Measurements from ENCODE around the gene S100A3. TPM values are rescaled to one million over a fixed set of nuclear protein-coding genes. Genes with fewer than 3 reads are reported as not detected.
A peak's percentile ranks its signal among the peaks of the same experiment; 100 is the strongest.

Gene S100A3
- total RNA-seq, 1 donor from 2014 or later, result not detected

DNA sequence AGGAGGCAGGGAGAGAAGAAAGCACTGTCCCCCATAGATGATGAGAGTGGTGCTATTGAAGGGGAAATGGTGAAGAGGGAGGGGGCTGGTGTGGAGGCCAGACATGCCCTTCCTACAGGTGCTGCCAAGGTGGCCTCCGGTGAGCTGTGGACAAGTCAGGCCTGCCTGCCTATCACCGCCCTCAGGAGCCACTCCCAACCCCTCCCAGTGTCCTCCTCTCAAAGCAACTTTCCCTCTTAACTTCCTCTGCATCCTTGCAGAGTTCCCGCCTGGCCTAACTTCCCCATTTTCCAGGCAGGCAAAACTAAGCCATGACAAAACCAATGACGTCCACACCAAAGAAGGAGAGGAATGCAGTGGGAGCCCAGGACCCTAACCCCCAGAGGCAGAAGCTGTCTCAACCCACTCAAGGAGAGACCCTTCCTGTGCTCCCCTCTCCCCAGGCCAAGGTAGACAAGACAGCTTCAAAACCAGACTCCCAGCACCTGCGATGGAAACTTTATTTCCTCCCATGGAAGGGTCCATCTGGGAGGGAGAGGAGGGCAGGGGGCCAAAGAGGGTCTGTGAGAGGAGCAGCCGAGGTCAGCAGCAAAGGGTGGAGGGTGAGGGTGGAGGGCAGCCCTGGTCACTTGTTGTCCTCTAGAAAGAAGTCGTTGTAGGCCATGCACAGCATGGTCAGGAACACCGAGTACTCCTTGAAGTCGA is 12.2 kb downstream of the S100A3 start:
- Mint-ChIP-seq H3K36me3 (ENCODE audit: low read depth) (no peaks in the 10 kb centered on the region), H3K9me3 (no peaks in the 10 kb centered on the region), H3K27ac (ENCODE audit: unreplicated experiment) (no peak overlapping the region), H3K4me3 (no peak overlapping the region), H3K4me1 (peaks cover 27% of the 10 kb centered on the region), H3K27me3 (ENCODE audit: low read depth) (no peaks in the 10 kb centered on the region)
- no peak for DNase-seq (ENCODE audit: low read depth, low spot score)
- TF ChIP-seq, protein P1, sequence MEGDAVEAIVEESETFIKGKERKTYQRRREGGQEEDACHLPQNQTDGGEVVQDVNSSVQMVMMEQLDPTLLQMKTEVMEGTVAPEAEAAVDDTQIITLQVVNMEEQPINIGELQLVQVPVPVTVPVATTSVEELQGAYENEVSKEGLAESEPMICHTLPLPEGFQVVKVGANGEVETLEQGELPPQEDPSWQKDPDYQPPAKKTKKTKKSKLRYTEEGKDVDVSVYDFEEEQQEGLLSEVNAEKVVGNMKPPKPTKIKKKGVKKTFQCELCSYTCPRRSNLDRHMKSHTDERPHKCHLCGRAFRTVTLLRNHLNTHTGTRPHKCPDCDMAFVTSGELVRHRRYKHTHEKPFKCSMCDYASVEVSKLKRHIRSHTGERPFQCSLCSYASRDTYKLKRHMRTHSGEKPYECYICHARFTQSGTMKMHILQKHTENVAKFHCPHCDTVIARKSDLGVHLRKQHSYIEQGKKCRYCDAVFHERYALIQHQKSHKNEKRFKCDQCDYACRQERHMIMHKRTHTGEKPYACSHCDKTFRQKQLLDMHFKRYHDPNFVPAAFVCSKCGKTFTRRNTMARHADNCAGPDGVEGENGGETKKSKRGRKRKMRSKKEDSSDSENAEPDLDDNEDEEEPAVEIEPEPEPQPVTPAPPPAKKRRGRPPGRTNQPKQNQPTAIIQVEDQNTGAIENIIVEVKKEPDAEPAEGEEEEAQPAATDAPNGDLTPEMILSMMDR (conservative IDR thresholded peaks at IDR 0.05), result no peak

DNA sequence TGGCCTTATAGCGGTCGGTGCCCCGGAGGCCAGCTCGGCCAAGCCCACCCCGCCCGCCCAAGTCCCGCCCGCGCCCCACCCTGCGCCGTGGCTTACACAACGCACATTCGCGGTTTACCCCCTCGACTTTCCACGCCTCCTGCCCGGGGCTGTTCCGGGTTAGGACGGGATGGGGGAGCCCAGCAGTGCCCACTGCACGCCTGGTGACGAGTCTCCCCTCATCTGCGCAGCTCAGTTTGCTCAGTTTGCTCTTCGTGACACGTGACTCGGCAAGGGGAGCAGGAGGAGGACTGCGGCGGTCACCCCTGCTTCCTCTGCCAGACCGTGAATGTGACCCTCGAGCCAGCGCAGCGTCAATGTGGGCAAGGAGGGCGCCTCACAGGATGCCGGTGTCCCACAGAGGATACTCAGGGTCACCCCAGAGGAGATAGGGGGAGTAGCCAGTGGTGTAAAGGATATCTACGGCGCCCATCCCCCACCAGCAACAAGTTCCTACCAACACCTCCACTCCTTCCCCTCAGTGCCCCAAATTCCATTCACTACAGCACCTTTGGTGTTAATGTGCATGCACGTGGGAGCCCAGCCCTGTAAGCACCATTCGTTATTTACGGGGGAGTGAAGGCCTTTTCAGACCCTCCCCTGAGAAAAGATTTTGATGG is 12.9 kb downstream of the S100A3 start:
- Mint-ChIP-seq H3K4me1 (peaks cover 27% of the 10 kb centered on the region), H3K9me3 (no peaks in the 10 kb centered on the region), H3K27ac (ENCODE audit: unreplicated experiment) (no peak overlapping the region), H3K27me3 (ENCODE audit: low read depth) (no peaks in the 10 kb centered on the region), H3K36me3 (ENCODE audit: low read depth) (no peaks in the 10 kb centered on the region), H3K4me3 (no peak overlapping the region)
- no peak for DNase-seq (ENCODE audit: low read depth, low spot score)
- TF ChIP-seq, protein P1 (conservative IDR thresholded peaks at IDR 0.05), result no peak

DNA sequence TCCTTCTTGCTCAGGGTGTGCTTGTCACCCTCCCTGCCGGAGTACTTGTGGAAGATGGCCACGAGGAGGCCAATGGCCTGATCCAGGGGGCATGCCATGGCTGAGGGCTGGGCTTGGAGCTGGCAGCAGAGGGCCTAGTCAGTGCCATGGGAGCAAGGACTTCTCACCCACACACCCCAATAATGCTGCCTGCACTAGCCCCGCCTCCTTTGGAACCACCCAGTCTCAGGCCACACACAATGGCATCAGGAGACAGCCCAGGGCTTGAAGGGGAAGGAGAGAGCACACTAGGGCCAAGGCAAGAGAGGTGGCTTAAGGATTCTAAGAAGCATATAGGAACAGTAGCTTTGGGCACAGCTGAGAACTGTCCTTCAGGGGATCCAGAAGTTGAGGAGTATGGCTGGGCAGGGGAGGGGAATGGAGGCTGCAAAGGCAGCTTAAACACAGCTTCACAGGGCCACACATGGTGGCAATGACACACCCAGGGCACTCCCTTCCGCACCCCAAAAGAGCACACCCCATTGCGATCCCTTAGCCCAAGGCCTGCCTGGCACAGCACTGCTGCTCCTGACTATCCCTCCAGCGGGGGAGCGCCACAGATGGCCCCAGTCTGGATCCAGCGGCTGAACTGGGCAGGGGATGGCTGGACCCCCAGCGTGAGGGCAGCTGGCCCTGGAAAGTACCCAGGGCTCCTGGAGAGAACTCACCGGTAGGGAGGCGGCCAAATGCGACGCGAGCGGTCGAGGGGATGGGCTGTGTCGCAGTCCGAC is 13.6 kb downstream of the S100A3 start, which contains the start of gene S100A6:
Gene S100A6, minus strand, starts transcription at position 750 of the 770 bp plus-strand sequence. Its CDS starts 652 bp downstream, at position 98.
- H3K4me1 Mint-ChIP-seq, result peaks cover 27% of the 10 kb centered on the region
- no peaks in the 10 kb centered on the region for H3K36me3 Mint-ChIP-seq (ENCODE audit: low read depth)

DNA sequence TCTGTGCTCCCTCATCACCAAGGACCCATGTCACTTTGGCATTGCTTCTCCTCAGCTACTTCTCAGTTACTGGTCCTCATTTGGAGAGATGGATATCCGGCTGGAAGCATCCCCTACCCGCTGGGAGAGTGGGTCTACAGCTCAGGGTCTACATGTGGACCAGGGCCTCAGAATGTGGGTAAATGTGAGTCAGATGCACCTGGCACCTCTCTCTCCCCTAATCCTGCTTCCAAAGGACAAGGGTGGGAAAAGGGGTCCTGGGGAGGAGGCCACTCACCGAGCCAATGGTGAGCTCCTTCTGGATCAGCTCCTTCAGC is 14.2 kb downstream of the S100A3 start:
- TF ChIP-seq, protein P1 (conservative IDR thresholded peaks at IDR 0.05), result no peak
- no peak for DNase-seq (ENCODE audit: low read depth, low spot score)
- Mint-ChIP-seq H3K36me3 (ENCODE audit: low read depth) (no peaks in the 10 kb centered on the region), H3K4me3 (no peak overlapping the region), H3K4me1 (peaks cover 27% of the 10 kb centered on the region), H3K9me3 (no peaks in the 10 kb centered on the region), H3K27ac (ENCODE audit: unreplicated experiment) (no peak overlapping the region), H3K27me3 (ENCODE audit: low read depth) (no peaks in the 10 kb centered on the region)

More for the DNA sequence above, 13.6 kb downstream of the S100A3 start, which contains the start of gene S100A6:
- H3K27ac Mint-ChIP-seq (ENCODE audit: unreplicated experiment), result peak within 1 kb of the TSS; percentile 43
- H3K27me3 Mint-ChIP-seq (ENCODE audit: low read depth), result no peaks in the 10 kb centered on the region
- H3K4me3 Mint-ChIP-seq, result no peak within 1 kb of the TSS
- TF ChIP-seq, protein P1 (conservative IDR thresholded peaks at IDR 0.05), result no peak
- no peak for DNase-seq (ENCODE audit: low read depth, low spot score)
- no peaks in the 10 kb centered on the region for H3K9me3 Mint-ChIP-seq

DNA sequence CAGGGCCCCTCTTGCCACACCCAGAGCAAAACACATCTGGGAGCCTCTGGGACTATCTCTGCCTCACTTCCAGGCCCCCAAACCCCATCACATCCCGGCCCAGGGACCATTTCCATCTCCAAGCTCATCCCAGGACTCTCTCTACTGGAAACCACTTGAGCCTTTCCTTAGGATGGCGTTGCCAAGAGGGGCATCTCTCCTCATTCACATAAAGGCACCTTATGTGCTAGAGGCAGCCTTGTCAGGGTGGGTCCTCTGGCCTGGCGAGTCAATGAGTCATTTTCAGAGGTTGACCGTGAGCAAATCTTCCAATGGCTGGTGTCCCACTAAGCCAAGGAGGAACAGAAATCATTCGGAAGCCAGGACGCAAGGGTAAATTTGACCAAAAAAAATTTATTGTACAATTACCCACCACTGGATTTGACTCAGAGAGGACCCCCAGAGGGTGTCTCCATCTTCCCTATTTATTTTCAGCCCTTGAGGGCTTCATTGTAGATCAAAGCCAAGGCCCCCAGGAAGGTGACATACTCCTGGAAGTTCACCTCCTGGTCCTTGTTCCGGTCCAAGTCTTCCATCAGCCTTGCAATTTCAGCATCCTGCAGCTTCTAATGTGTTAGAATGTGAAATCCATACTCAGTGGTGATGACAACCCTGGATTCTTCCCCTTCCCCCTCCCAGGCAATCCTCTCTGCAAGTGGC is 14.7 kb downstream of the S100A3 start:
- H3K36me3 Mint-ChIP-seq (ENCODE audit: low read depth), result no peaks in the 10 kb centered on the region
- no peaks in the 10 kb centered on the region for H3K27me3 Mint-ChIP-seq (ENCODE audit: low read depth)
- no peaks in the 10 kb centered on the region for H3K9me3 Mint-ChIP-seq
- peaks cover 27% of the 10 kb centered on the region for H3K4me1 Mint-ChIP-seq
- no peak overlapping the region for H3K4me3 Mint-ChIP-seq
- no peak for DNase-seq (ENCODE audit: low read depth, low spot score)
- TF ChIP-seq, protein P1 (conservative IDR thresholded peaks at IDR 0.05), result no peak
- H3K27ac Mint-ChIP-seq (ENCODE audit: unreplicated experiment), result no peak overlapping the region

Measured in neural crest cell (in vitro differentiated cells).